ENCODE results near the gene METTL6. TPM values are rescaled to one million over a fixed set of nuclear protein-coding genes. Genes with fewer than 3 reads are reported as not detected.
"Not testable (repeated sequence)": the region's sequence is repeated elsewhere in the genome, so short reads cannot be mapped to it uniquely, and the experiment has no call there.

Gene METTL6
- total RNA-seq, 2 donors from 2014 or later = 12.5 to 14.8 TPM

GRCh38 chr3:15458212-15458780 is 31.0 kb upstream of the METTL6 start:
- no peak for TF ChIP-seq CTCF (IDR thresholded peaks at IDR 0.05)
- TF ChIP-seq POLR2A (IDR thresholded peaks at IDR 0.05) = no peak
- Histone ChIP-seq H3K27ac (no peak overlapping the region), H3K27me3 (replicated peaks; ENCODE audit: insufficient read depth) (no peaks in the 10 kb centered on the region), H3K9me3 (no peaks in the 10 kb centered on the region), H3K36me3 (no peaks in the 10 kb centered on the region), H3K4me3 (no peak overlapping the region), H3K4me1 (replicated peaks) (no peaks in the 10 kb centered on the region)
- 88% methylated on average over 7 of the region's 7 CpGs for WGBS
- intact Hi-C loops (cut with DNase I) = no loop called here
- no peak for DNase-seq (ENCODE audit: low spot score)

- not testable (repeated sequence) for H3K9me3 ChIP-seq
Measured at GRCh38 chr3:15456915-15457314, 29.6 kb upstream of the METTL6 start.

GRCh38 chr3:15456321-15456720 is 29.0 kb upstream of the METTL6 start:
- Histone ChIP-seq H3K4me1 (replicated peaks) (no peaks in the 10 kb centered on the region), H3K27me3 (replicated peaks; ENCODE audit: insufficient read depth) (no peaks in the 10 kb centered on the region), H3K36me3 (no peaks in the 10 kb centered on the region), H3K27ac (no peak overlapping the region), H3K9me3 (no peaks in the 10 kb centered on the region), H3K4me3 (no peak overlapping the region)
- TF ChIP-seq CTCF (IDR thresholded peaks at IDR 0.05) = no peak
- TF ChIP-seq POLR2AphosphoS5 (IDR thresholded peaks at IDR 0.05) = no peak
- no peak for TF ChIP-seq POLR2A (IDR thresholded peaks at IDR 0.05)
- intact Hi-C loops (cut with DNase I) = no loop called here
- DNase-seq (ENCODE audit: low spot score) = no peak
- 100% methylated on average over 2 of the region's 2 CpGs for WGBS

More at GRCh38 chr3:15456915-15457314, 29.6 kb upstream of the METTL6 start:
- DNase-seq (ENCODE audit: low spot score); H3K4me1 ChIP-seq (replicated peaks); H3K36me3 ChIP-seq; intact Hi-C loops (cut with DNase I); H3K4me3 ChIP-seq; H3K27ac ChIP-seq; H3K27me3 ChIP-seq (replicated peaks; ENCODE audit: insufficient read depth): not testable (repeated sequence)
- WGBS = 95% methylated on average over 10 of the region's 10 CpGs

- TF ChIP-seq POLR2A (IDR thresholded peaks at IDR 0.05) = no peak
- no peak for TF ChIP-seq CTCF (IDR thresholded peaks at IDR 0.05)
- no peak for TF ChIP-seq POLR2AphosphoS5 (IDR thresholded peaks at IDR 0.05)
- H3K27ac ChIP-seq = no peak overlapping the region
- no peaks in the 10 kb centered on the region for H3K9me3 ChIP-seq
- H3K4me3 ChIP-seq = no peak overlapping the region
- DNase-seq (ENCODE audit: low spot score) = no peak
- H3K4me1 ChIP-seq (replicated peaks) = no peaks in the 10 kb centered on the region
- intact Hi-C loops (cut with DNase I) = no loop called here
- H3K36me3 ChIP-seq = no peaks in the 10 kb centered on the region
- WGBS = 98% methylated on average over 7 of the region's 7 CpGs
- no peaks in the 10 kb centered on the region for H3K27me3 ChIP-seq (replicated peaks; ENCODE audit: insufficient read depth)
Measured at GRCh38 chr3:15455756-15456155, 28.4 kb upstream of the METTL6 start.

- Histone ChIP-seq H3K27ac (no peak overlapping the region), H3K27me3 (replicated peaks; ENCODE audit: insufficient read depth) (no peaks in the 10 kb centered on the region), H3K36me3 (no peaks in the 10 kb centered on the region), H3K4me3 (no peak overlapping the region), H3K4me1 (replicated peaks) (no peaks in the 10 kb centered on the region), H3K9me3 (no peaks in the 10 kb centered on the region)
- no peak for DNase-seq (ENCODE audit: low spot score)
- TF ChIP-seq POLR2A (IDR thresholded peaks at IDR 0.05) (no peak), POLR2AphosphoS5 (IDR thresholded peaks at IDR 0.05) (no peak), CTCF (IDR thresholded peaks at IDR 0.05) (no peak)
- intact Hi-C loops (cut with DNase I) = no loop called here
Measured at GRCh38 chr3:15454965-15455364, 27.6 kb upstream of the METTL6 start.
